IPS-NIHi11 (cell line): ENCODE measurements around the gene BCKDHB.
"Not testable (repeated sequence)": the region's sequence is repeated elsewhere in the genome, so short reads cannot be mapped to it uniquely, and the experiment has no call there.

ENCODE experiments used
- DNase-seq: peaks from one replicate; pipeline ENCODE4 v3.0.0; 2012; ENCODE audit warnings: mixed read lengths, low spot score

The BCKDHB gene

DNA sequence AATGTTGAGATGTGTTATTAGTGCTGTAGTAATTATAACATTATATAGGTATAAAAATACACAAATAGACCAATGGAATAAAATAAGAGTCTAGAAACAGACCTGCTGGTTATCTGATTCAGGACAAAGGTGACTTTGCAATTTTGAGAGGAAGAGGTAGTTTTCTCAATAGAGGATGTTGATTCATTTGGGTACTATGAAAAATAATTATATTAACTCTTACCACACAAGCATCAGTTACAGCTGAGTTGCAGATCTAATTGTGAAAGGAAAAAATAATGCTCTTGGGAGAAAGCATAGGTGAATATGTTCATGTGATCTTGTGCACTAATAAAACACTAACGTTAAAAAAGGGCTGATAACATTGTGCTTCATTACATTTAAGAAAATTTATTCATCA, 103.0 kb downstream of the BCKDHB start:
- no peak for DNase-seq

DNA sequence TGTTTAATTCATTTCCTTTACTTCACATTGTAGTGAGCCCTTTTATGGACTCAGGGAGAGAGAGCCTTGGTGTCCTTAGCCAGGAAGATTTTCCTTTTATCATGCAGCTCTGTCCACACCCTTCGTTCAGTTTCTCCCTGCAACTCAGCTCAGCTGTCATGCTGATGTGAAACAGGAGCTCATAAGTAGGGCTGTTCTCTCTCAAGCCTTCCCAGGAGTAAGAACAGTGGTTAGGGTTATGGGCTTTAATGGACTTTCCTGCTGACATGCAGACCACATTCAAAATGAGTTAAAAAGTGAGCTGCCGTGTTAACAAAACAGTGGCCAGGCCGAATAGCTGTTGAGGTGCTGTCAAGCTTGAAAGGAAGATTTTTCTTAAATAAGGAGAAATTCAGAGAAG, 104.1 kb downstream of the BCKDHB start:
- peak; percentile 19 for DNase-seq

DNA sequence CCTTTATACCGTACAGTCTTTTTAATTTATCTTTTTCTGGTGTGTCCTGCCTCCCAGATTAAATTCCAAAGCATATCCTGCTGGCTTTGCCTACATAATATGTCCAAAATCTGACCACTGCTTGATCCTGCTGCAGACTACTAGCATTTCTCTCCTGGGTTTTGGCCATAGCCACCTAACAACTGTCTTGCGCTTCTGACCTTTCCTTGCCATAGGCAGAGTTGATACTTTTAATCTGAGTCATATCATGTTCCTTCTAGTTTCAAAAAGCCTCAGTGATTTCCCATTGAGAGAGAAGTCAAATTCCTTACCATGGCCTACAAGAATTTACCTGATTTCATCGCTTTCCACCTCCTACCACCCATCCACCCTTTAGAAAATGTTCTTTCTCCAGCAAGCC, 104.8 kb downstream of the BCKDHB start:
- no peak for DNase-seq

DNA sequence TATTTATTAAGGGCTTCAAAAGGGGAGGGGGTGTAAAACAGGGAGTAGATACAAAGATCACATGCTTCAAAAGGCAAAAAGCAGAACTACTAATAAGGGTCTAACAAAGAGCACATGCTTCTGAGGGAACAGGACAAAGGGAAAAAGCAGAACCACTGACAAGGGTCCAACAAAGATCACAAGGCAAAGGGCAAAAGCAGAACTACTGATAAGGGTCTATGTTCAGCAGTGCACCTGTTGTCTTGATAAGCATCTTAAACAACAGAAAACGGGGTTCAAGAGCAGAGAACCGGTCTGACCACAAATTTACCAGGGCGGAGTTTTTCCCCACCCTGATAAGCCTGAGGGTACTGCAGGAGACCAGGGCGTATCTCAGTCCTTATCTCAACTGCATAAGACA, 105.4 kb downstream of the BCKDHB start:
- DNase-seq: not testable (repeated sequence)

DNA sequence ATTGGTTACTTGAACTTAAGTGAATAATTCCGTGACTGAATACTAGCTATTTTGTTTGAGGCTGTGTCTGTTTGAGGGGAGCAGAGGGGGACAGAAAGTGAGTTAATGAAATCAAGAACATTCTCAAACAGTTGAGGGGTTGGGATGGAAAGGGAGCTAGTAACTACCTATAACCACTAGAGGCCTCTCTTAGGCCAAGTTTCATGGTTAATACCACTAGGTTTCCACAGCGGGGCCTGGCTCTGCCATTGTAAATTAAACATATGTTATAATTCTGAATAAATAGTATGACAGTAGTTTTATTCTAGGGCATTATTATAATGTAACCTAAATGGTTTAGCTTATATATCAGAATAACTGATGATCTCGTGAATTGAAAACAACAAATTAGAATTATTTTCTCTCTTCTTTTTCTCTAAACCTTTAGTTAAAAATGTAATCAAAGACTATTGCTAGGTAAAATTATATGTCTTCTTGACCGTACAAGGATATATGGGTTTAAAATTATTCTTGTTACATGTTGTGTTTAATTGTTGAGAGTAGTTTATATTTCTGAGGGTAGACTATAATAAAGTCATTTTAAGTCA, 108.1 kb downstream of the BCKDHB start:
- DNase-seq: peak; percentile 58

DNA sequence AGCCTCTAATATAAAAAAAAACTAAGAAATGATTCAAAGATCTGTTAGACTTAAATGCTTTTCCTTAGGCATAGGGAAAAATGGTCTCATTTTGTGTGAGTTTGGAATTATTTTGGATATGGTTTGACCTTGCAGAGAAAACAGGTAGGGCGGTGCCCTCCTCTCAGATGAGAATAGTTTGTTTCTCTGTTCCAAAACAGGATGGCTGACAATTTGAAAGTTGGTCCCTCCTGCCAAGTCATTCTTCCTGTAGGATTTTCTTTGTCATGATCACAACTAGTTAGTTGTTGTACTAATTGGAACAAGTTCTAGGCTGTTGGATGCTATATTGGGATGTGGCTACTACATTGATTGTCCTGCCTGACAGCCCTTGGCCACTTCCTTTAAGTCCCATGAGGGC, 108.6 kb downstream of the BCKDHB start:
- no peak for DNase-seq

DNA sequence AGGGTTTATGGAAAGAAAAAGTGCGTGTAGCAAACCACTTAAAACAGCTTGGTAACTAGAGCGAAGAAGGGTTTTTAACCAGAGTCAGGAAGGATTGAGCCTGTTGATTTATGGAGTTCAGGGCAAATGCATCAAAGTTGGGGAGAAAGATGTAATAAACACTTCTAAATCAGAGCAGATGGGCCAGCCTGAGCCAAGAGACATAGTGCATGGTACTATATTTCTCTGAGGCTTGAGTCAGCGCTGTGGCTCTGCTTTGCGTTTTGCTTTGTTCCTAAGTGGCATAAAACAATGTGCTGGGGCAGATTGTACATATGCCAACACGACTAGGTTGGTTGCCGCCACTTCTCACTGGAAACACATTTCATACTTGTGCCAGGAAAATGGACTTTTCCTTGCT, 111.3 kb downstream of the BCKDHB start:
- DNase-seq: no peak

DNA sequence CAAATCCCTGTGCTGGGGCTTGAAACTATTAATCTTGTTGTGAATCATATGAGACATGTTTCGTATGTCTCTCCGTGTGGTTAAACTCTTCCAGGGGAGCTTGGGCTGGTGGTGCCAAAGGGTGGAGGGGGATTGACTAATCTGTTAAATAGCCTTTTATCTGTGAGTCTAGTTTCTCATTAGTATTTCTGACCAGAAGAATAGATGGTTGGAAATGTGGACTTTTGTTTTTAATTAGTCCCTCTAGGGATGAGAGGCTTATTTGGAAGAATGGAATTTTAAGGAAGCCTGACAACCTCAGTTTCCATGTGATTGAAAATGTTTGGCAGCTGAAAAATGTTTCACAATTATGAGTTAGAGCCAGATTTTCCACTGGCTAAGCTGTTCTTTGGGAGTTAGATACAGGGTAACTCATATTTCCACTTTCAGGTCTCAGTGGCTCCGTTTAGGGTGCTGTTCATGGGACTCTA, 117.3 kb downstream of the BCKDHB start:
- no peak for DNase-seq

DNA sequence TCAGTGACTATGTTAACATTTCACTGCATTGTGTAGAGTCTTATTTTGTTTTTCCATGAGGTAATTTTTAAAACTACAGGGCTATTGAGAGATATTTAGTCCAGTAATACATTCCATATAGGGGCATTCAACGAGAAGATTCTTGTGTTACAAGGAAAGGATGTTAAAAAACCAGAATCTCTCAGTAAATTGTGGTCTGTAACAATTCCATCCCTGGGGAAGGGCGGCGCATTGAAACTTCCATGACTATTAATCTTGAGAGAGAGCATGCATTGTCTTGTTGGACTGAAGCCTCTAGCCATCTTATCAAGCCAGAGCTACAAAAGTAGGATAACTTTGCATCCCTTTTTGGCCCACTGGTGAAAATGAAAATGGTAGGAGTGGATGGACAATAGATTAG, 119.7 kb downstream of the BCKDHB start:
- DNase-seq: no peak

DNA sequence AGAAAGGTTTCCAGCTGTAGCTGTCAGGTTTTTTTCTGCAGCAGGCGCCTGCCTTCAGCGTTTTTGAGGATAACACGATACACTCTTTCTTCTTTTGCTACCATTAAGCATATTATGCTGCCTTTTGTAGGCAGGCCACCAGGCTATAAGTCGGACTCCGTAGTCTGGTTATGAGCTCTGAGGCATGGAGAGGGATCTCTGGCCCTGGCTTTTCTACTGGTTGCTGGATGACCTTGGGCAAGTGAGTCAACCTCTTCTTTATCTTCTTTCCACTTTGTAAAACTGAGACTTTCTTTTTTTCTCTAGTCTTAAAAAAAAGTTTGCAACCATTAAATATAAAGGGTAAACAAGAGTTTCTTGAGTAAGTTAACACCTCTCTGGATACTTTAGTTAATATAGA, 120.2 kb downstream of the BCKDHB start:
- DNase-seq: no peak

DNA sequence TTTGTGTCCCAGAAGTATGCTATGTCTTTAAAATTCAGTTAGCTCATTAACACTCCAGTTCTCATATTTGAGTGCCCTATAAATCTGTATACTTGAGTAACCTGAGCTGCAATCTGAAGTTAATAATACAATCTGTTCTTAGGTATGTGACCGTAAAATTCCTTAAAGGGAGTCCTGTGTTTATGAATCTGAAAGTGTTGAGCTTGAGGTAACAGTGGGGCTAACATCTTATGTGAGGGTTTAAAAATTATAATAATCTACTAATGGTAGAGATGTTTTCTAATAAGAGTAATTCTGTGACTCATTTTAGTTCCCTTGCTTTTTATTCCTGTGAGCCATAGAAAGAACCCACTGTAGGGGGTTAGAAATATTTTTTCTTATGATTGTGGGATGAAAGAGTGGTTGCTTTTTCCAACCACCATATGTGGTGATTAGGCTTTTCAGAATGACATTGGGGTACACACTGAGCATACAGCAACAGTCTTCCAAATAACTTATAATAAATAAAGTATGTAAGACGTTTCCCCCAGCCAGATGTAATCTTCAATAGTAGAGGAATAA, 121.2 kb downstream of the BCKDHB start:
- no peak for DNase-seq

DNA sequence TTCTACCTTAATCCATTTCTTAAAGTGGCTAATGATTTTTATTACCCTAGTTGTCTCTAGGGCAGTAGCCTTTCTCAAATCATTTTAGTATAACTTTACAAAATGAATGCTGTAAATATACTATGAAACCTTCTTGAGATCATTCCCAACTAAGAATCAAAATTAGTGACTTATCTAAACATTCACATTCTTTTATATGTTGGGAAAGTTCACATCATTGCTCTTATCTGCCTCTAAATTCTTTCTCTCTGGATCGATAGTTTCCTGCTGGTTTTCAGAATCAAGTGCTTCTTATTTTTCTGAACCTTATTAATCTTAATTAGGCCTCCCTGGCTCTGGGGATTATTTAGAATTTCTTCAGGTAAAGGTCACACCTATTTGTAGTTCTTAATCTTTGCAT, 126.8 kb downstream of the BCKDHB start:
- no peak for DNase-seq

DNA sequence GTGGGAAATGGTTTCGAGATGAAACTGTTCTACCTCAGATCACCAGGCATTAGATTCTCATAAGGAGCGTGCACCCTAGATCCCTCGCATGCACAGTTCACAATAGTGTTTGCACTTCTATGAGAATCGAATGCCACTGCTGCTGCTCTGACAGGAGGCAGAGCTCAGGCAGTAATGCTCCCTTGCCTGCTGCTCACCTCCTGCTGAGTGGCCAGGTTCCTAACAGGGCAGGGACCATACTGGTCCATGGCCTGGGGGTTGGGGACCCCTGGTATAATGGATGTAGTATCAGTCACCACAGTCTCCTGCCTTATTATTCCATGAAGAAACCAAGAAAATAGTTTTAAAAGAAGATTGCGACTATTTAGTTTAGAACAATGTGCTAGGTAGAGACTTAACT, 127.5 kb downstream of the BCKDHB start:
- no peak for DNase-seq

DNA sequence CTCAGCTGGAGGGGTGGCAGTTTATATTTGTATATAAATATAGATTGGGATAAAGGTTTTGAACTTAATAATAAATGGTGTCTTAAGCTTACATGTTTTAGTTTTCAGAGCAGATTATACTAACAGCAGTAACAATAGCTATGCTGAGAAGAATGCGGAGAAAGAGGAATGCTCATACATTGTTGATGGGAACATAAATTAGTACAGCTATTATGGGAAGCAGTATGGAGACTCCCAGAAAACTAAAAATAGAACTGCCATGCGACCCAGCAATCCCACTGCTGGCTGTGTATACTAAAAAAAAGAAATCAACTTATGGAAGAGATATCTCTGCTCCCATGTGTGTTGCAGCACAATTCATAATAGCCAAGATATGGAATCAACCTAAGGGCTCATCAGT, 127.9 kb downstream of the BCKDHB start:
- no peak for DNase-seq

DNA sequence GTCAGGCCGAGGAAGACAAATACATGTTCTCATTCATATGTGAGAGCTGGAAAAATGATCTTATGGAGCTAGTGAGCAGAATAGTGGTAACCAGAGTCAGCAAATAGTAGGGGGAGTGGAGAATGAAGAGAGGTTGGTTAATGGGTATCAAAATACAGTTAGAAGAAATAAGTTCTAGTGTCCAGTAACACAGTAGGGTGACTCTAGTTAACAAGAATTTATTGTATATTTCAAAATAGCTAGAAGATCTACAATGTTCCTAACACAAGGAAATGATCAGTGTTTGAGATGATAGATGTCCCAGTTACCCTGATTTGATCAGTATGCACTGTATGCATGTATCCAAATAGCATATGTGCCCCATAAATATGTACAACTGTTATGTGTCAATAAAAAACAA, 128.4 kb downstream of the BCKDHB start:
- DNase-seq: no peak

DNA sequence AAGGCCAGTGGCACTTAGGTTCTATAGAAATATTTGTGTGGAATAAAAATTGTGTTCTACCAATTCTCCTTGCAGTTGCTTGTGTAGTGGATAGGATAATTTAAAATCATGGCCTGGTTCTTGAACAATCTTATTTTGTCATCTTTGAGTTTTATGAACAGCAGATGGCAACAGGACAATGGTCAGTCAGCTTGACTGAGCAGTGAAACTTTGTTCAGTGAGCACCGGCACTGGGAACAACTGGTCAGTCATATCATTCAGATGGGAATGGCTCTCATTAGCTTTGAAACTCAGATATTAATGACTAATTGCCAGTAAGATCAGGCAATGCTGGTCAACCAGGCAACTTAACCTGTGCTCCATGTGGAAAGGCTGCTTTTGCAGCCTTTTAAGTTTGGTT, 129.2 kb downstream of the BCKDHB start:
- DNase-seq: no peak

DNA sequence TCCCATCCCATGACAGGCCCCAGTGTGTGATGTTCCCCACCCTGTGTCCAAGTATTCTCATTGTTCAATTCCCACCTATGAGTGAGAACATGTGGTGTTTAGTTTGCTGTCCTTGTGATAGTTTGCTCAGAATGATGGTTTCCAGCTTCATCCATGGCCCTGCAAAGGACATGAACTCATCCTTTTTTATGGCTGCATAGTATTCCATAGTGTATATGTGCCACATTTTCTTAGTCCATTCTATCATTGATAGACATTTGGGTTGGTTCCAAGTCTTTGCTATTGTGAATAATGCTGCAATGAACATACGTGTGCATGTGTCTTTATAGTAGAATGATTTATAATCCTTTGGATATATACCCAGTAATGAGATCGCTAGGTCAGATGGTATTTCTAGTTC, 132.3 kb downstream of the BCKDHB start:
- DNase-seq: not testable (repeated sequence)

DNA sequence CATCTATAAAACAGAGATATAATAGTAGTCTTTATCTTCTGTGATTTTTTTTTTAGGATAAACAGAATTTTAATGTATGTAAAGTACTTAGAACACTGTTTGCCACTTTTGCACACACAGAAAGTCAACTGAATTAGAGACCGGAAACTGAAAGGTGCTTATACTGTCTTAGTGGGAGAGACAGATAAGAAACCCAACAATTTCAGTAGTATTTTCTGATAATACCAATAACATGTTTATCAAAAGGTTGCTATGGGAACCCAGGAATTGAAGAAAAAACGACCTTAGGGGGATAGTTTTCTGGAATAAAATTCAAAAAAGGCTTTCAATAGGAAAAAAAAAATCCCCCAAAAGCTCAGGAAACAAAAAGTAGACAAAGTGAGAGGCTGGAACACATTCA, 138.6 kb downstream of the BCKDHB start:
- no peak for DNase-seq

DNA sequence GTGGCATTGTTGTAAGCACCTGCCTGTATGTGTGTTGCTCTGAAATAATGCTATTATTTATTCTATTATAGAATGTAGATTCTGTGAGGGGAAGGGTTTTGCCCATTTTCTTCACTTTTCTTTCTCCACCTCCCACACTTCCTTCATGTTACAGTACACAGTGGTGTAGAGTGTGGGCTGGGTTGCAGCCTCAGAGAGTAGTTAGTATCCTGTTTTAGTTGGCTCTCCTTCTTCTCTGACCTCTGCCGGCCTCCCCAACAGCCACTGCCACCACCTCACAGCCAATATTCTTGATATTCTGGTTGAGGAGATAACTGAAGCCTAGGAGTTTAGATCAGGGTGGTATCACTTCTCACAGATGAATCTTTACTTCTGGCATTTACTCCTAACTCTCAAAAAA, 143.4 kb downstream of the BCKDHB start:
- no peak for DNase-seq

DNA sequence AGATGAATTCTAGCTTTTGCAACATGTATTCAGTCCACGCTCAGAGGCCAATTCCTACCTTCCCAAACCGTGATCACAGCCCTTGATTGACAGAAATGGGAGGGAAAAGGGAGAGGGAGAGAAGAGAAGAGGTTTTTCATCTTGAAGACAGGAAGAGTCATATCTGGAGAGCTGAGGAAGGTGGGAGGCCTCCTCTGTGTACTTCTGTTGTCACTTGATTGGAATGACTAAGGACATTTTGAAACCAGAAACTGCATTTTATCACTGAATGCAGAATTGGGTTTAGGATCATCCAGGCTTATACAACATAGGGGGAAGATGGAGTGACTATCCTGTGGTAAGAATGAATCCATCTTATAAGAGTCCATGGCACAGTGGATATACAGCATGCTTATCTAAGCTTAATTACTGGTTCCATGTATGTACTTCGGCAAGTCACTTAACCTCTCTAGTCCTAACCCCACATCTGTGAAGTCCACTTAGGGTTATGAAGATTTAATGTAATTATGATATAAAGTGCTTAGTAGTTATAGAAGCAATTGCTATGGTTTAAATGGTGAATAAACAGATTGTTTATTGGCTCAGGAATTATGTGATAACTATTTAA, 144.0 kb downstream of the BCKDHB start:
- no peak for DNase-seq

DNA sequence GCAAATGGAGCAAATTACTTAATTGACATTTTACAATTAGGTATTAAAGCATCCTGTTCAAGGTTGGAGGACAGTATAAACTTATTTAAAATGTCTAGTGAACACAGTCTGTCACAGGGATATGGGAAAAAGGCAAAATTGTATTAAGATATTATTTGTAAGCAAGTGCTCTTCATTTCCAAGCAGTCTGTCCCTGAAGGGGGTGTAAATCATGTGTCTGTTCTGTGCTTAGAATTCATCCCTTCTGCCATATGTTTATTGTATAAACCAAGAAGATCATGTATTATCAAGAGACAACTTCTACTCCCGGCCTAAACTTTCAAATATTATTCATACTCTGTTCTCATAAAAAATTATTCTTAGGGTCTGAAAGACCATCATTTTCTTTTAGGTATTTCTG, 144.8 kb downstream of the BCKDHB start:
- DNase-seq: no peak

DNA sequence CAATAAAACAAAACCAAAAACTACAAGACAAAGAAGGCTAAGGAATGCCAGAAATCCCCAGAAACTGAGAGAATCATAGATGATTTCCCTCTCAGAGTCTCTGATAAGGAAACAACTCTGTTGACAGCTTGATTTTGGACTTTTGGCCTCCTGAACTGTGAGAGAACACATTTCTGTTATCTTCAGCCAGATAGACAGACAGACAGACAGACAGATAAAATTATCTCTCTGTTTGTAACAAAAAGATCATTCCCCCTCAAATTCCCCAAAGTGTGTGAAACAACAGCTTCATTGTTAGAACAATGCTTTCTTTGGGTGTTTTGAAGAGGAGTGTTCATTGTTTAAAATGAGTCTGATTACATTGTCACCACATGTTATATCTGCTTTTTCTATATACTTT, 148.2 kb downstream of the BCKDHB start:
- no peak for DNase-seq

DNA sequence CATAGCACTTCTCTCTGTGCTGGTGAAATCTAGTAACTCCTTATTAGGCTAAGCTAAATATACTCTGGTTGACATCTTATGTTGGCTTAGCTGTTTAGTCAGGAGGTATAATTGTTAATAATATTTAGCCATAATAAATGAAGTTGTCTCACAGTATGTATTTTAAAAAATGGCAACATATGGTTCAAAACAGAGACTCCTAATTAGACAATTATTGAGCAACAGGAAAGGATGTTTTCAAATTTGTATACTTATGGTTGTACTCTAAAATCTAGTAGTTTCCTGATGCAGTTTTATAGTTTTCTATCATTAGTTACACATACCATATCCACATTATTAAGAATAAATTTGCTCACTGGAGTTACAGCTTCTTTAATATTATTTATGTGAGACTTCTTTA, 150.2 kb downstream of the BCKDHB start:
- DNase-seq: no peak

DNA sequence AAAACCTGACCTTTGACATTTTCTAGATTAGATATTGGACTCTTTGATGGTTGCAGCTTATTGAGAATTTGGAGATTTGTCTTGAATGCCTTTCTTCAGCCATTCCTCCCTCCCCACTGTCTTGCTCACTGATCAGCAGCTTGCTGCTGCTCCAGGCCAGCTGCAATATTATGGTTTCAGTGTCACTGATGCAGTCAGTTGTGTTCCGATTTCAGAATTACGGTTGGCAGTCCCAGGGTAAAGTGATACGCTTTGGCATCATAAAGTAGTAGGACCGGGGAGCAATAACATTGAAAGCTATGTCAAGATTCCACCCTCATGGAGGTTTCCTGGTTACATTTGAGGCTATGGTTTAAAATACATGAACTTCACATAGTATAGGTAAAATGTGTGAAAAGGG, 152.6 kb downstream of the BCKDHB start:
- DNase-seq: no peak
